AG04449 (cell line): Measurements from ENCODE around the gene ERRFI1.

ENCODE experiments used
- CTCF ChIA-PET: fragments of 350-600 bp; formaldehyde crosslinking; extraction: SDS; loops from one replicate; lab custom pipeline; 2021; ENCODE audit warnings: antibody characterized with exemption; lab: Yijun Ruan, JAX
- POLR2A ChIA-PET: fragments of 400-600, 350-600 bp; formaldehyde crosslinking; extraction: SDS; loops from one replicate; lab custom pipeline; 2020; ENCODE audit warnings: antibody characterized with exemption, inconsistent platforms; lab: Yijun Ruan, JAX
- DNase-seq: peaks from one replicate; pipeline ENCODE4 v3.0.0-alpha.2; 2010; ENCODE audit warnings: low read depth, low spot score
- H3K4me3 ChIP-seq: 2 replicates; pipeline ENCODE4 v1.5.1; 2011; ENCODE audit warnings: low read depth, mild to moderate bottlenecking, control low read depth, low read length
- CTCF ChIP-seq: IDR thresholded peaks from one replicate; pipeline ENCODE4 v1.5.1; 2011; ENCODE audit warnings: mild to moderate bottlenecking, moderate library complexity, low read length, control low read depth, inconsistent platforms; ENCODE audit not compliant: insufficient read depth; ENCODE audit errors: missing control alignments

The ERRFI1 gene

GRCh38 chr1:8018492-8019228 is 7.4 kb downstream of the ERRFI1 start:
- ChIA-PET POLR2A (interaction anchor here (1.2 to 1.6 kb wide), 2 partner anchors 8 to 15 kb away, joined by 4 to 6 read pairs; partner anchors contain the start of gene ERRFI1), CTCF (interaction anchor here (0.7 to 12.6 kb wide), 13 partner anchors 9 to 707 kb away, joined by 3 to 321 read pairs (median 5); partner anchors contain the start of gene SLC45A1)
- no peak overlapping the region for H3K4me3 ChIP-seq
- DNase-seq = no peak
- no peak for TF ChIP-seq CTCF

- DNase-seq = no peak
- TF ChIP-seq CTCF = no peak
- ChIA-PET POLR2A (interaction anchor here (0.7 to 1.6 kb wide), 3 partner anchors 9 to 326 kb away, joined by 4 to 6 read pairs (median 4); partner anchors contain the start of gene ERRFI1), CTCF (interaction anchor here (0.7 to 12.6 kb wide), 13 partner anchors 10 to 332 kb away, joined by 3 to 321 read pairs (median 5); partner anchors contain the start of gene SLC45A1)
- no peak overlapping the region for H3K4me3 ChIP-seq
Observed at GRCh38 chr1:8017495-8018197, 8.5 kb downstream of the ERRFI1 start.

GRCh38 chr1:8016895-8017241 is 9.2 kb downstream of the ERRFI1 start:
- no peak overlapping the region for H3K4me3 ChIP-seq
- CTCF ChIA-PET = interaction anchor here (1.3 to 12.6 kb wide), 8 partner anchors 11 to 332 kb away, joined by 3 to 321 read pairs (median 73); partner anchors contain the start of gene SLC45A1
- DNase-seq = no peak
- POLR2A ChIA-PET = no interaction called here
- TF ChIP-seq CTCF = no peak

- no peak for DNase-seq
- CTCF ChIA-PET = interaction anchor here (1.1 to 12.6 kb wide), 22 partner anchors 8 to 382 kb away, joined by 3 to 321 read pairs (median 6); partner anchors contain the start of gene SLC45A1
- POLR2A ChIA-PET = no interaction called here
- no peak overlapping the region for H3K4me3 ChIP-seq
- TF ChIP-seq CTCF = no peak
Observed at GRCh38 chr1:8016210-8016894, 9.8 kb downstream of the ERRFI1 start.

- H3K4me3 ChIP-seq = no peak overlapping the region
- DNase-seq = no peak
- ChIA-PET CTCF (interaction anchor here (0.7 to 12.6 kb wide), 39 partner anchors 8 to 382 kb away, joined by 3 to 321 read pairs (median 4); partner anchors contain the start of gene SLC45A1), POLR2A (interaction anchor here (0.8 to 1.4 kb wide), 4 partner anchors 11 to 330 kb away, joined by 3 to 6 read pairs (median 3); no protein-coding TSS in a partner anchor)
- TF ChIP-seq CTCF = no peak
Observed at GRCh38 chr1:8015809-8016165, 10.3 kb downstream of the ERRFI1 start.
